ENCODE measurements around the gene SF3B3. TPM values are rescaled to one million over a fixed set of nuclear protein-coding genes. Genes with fewer than 3 reads are reported as not detected.

SF3B3 gene
- total and polyA plus RNA-seq, 10 of the 15 experiments (the other 5 are each of a cell fraction or from before 2014, with no cell fraction given), result 134 to 453 (median 215) TPM

DNA sequence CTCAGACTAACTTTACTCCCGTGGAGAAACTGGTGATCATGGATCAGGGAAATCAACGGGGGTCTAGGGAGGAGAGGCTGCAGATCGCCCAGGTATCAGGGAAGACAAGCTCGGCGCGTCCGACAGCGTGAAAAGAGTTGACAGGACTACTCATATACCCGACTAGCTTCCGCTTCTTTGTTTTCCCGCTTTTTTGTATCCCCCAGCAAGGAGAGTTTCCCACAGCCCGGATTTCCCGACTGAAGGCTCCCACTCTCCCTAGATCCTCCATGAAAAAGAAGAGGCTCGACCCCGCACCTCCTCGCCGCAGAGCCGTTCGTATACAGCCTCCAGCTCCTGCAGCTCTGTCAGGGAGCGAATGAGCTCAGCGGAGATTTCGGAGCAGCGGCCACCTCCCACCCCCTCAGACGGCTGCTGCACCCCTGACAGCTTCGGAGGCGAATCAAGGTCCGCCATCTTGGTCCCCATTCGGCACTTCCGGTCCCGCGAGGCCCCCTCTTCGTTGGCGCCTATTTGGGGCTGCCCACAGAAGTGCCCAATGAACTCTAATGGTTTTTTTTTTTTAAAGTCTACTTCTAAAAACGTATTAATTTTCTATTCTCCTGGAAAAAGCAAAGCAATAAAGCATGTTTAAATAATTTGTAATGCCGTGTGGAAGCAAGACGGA, 407 bp upstream of the SF3B3 start, which contains the start of gene COG4 (continued):
- TF ChIP-seq, protein P1, sequence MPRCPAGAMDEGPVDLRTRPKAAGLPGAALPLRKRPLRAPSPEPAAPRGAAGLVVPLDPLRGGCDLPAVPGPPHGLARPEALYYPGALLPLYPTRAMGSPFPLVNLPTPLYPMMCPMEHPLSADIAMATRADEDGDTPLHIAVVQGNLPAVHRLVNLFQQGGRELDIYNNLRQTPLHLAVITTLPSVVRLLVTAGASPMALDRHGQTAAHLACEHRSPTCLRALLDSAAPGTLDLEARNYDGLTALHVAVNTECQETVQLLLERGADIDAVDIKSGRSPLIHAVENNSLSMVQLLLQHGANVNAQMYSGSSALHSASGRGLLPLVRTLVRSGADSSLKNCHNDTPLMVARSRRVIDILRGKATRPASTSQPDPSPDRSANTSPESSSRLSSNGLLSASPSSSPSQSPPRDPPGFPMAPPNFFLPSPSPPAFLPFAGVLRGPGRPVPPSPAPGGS (IDR thresholded peaks at IDR 0.05; ENCODE audit: borderline replicate concordance, insufficient read depth, low read depth, low read length, poor library complexity, severe bottlenecking), result no peak
- no peak for TF ChIP-seq SMC3 (IDR thresholded peaks at IDR 0.05; ENCODE audit: borderline replicate concordance, low read length)
- TF ChIP-seq RAD21 (IDR thresholded peaks at IDR 0.05; ENCODE audit: insufficient read depth, low read depth, low read length), result no peak
- TF ChIP-seq RB1 (IDR thresholded peaks at IDR 0.05; ENCODE audit: borderline replicate concordance), result peak; percentile 86; the same call in 1 of the 2 replicates
- no peak for TF ChIP-seq PAX8 (IDR thresholded peaks at IDR 0.05)
- TF ChIP-seq NRF1 (conservative IDR thresholded peaks at IDR 0.05; ENCODE audit: low read depth, low read length), result no peak
- TF ChIP-seq SP1 (IDR thresholded peaks at IDR 0.05; ENCODE audit: low read depth, low read length), result no peak
- no peak for TF ChIP-seq EP300 (IDR thresholded peaks at IDR 0.05; ENCODE audit: borderline replicate concordance in 1 of 2, control insufficient read depth in 1 of 2, low read depth in 2 of 2, low read length in 2 of 2)
- TF ChIP-seq, protein P2, sequence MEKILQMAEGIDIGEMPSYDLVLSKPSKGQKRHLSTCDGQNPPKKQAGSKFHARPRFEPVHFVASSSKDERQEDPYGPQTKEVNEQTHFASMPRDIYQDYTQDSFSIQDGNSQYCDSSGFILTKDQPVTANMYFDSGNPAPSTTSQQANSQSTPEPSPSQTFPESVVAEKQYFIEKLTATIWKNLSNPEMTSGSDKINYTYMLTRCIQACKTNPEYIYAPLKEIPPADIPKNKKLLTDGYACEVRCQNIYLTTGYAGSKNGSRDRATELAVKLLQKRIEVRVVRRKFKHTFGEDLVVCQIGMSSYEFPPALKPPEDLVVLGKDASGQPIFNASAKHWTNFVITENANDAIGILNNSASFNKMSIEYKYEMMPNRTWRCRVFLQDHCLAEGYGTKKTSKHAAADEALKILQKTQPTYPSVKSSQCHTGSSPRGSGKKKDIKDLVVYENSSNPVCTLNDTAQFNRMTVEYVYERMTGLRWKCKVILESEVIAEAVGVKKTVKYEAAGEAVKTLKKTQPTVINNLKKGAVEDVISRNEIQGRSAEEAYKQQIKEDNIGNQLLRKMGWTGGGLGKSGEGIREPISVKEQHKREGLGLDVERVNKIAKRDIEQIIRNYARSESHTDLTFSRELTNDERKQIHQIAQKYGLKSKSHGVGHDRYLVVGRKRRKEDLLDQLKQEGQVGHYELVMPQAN (conservative IDR thresholded peaks at IDR 0.05), result peak; percentile 59
- no peak for TF ChIP-seq MXI1 (IDR thresholded peaks at IDR 0.05; ENCODE audit: low read depth, low read length)
- TF ChIP-seq BHLHE40 (IDR thresholded peaks at IDR 0.05; ENCODE audit: borderline replicate concordance in 1 of 2, low read depth in 2 of 2, low read length in 1 of 2), result no peak
- TF ChIP-seq, protein P3, sequence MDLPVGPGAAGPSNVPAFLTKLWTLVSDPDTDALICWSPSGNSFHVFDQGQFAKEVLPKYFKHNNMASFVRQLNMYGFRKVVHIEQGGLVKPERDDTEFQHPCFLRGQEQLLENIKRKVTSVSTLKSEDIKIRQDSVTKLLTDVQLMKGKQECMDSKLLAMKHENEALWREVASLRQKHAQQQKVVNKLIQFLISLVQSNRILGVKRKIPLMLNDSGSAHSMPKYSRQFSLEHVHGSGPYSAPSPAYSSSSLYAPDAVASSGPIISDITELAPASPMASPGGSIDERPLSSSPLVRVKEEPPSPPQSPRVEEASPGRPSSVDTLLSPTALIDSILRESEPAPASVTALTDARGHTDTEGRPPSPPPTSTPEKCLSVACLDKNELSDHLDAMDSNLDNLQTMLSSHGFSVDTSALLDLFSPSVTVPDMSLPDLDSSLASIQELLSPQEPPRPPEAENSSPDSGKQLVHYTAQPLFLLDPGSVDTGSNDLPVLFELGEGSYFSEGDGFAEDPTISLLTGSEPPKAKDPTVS (IDR thresholded peaks at IDR 0.05; ENCODE audit: low read depth, low read length), result no peak
- peak; percentile 79 to 87 for TF ChIP-seq SRF (IDR thresholded peaks at IDR 0.05; ENCODE audit: low read depth in 2 of 2, low read length in 2 of 2)
- TF ChIP-seq, protein P4, sequence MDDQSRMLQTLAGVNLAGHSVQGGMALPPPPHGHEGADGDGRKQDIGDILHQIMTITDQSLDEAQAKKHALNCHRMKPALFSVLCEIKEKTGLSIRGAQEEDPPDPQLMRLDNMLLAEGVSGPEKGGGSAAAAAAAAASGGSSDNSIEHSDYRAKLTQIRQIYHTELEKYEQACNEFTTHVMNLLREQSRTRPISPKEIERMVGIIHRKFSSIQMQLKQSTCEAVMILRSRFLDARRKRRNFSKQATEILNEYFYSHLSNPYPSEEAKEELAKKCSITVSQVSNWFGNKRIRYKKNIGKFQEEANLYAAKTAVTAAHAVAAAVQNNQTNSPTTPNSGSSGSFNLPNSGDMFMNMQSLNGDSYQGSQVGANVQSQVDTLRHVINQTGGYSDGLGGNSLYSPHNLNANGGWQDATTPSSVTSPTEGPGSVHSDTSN (IDR thresholded peaks at IDR 0.05; ENCODE audit: insufficient replicate concordance, low read depth, low read length), result no peak
- TF ChIP-seq, protein P5, sequence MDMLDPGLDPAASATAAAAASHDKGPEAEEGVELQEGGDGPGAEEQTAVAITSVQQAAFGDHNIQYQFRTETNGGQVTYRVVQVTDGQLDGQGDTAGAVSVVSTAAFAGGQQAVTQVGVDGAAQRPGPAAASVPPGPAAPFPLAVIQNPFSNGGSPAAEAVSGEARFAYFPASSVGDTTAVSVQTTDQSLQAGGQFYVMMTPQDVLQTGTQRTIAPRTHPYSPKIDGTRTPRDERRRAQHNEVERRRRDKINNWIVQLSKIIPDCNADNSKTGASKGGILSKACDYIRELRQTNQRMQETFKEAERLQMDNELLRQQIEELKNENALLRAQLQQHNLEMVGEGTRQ (IDR thresholded peaks at IDR 0.05; ENCODE audit: borderline replicate concordance, low read depth, low read length), result no peak
- peak; percentile 83 for TF ChIP-seq GABPA (IDR thresholded peaks at IDR 0.05; ENCODE audit: low read depth)
- no peak for TF ChIP-seq SMAD1 (IDR thresholded peaks at IDR 0.05; ENCODE audit: low read depth, partially characterized antibody)
- TF ChIP-seq CHD2 (IDR thresholded peaks at IDR 0.05; ENCODE audit: borderline replicate concordance, low read depth, low read length), result no peak

Measured in GM12878 (cell line).